GM04504 (cell line): Measurements from ENCODE around the gene KLHL13.
"Not testable (repeated sequence)": the region's sequence is repeated elsewhere in the genome, so short reads cannot be mapped to it uniquely, and the experiment has no call there.

ENCODE experiments used
- DNase-seq: peaks from one replicate; pipeline ENCODE4 v3.0.0-alpha.2; 2012; ENCODE audit warnings: low read depth

The KLHL13 gene

GRCh38 chrX:118116713-118117550, at the start of gene KLHL13:
Gene KLHL13 (minus strand): TSS chrX:118116810. CDS start chrX:118028473, 88,337 bp downstream.
- DNase-seq = no peak

- no peak for DNase-seq
These were observed 47.5 kb upstream of the KLHL13 start for GRCh38 chrX:118164138-118164537.

- no peak for DNase-seq
These were observed 40.5 kb upstream of the KLHL13 start for GRCh38 chrX:118156953-118157608.

GRCh38 chrX:118156254-118156952, 39.8 kb upstream of the KLHL13 start:
- no peak for DNase-seq

GRCh38 chrX:118153270-118153669, 36.7 kb upstream of the KLHL13 start:
- no peak for DNase-seq

GRCh38 chrX:118152721-118153120, 36.1 kb upstream of the KLHL13 start:
- DNase-seq = no peak

GRCh38 chrX:118148737-118149136, 32.1 kb upstream of the KLHL13 start:
- no peak for DNase-seq

- not testable (repeated sequence) for DNase-seq
These were observed 31.2 kb upstream of the KLHL13 start for GRCh38 chrX:118147771-118148170.

- no peak for DNase-seq
These were observed 27.0 kb upstream of the KLHL13 start for GRCh38 chrX:118143578-118143977.

- no peak for DNase-seq
These were observed 14.7 kb upstream of the KLHL13 start for GRCh38 chrX:118131336-118131735.

GRCh38 chrX:118129681-118130080, 13.1 kb upstream of the KLHL13 start:
- DNase-seq = no peak

- no peak for DNase-seq
These were observed 12.1 kb upstream of the KLHL13 start for GRCh38 chrX:118128724-118129123.

GRCh38 chrX:118126286-118126685, 9.7 kb upstream of the KLHL13 start:
- DNase-seq = no peak

GRCh38 chrX:118124243-118124642, 7.6 kb upstream of the KLHL13 start:
- not testable (repeated sequence) for DNase-seq

GRCh38 chrX:118117741-118118140, 1.1 kb upstream of the KLHL13 start:
- no peak for DNase-seq

GRCh38 chrX:118115953-118116712, 477 bp downstream of the KLHL13 start:
- DNase-seq = no peak

GRCh38 chrX:118114971-118115370, 1.6 kb downstream of the KLHL13 start:
- no peak for DNase-seq

- no peak for DNase-seq
These were observed 7.5 kb downstream of the KLHL13 start for GRCh38 chrX:118109065-118109464.

- no peak for DNase-seq
These were observed 8.3 kb downstream of the KLHL13 start for GRCh38 chrX:118108304-118108703.

- DNase-seq = no peak
These were observed 16.5 kb downstream of the KLHL13 start for GRCh38 chrX:118100091-118100490.

- no peak for DNase-seq
These were observed 28.5 kb downstream of the KLHL13 start for GRCh38 chrX:118088084-118088483.

- no peak for DNase-seq
These were observed 42.4 kb downstream of the KLHL13 start for GRCh38 chrX:118074196-118074595.
